Panc1 (cell line): ENCODE data around the gene DLGAP4. TPM values are rescaled to one million over a fixed set of nuclear protein-coding genes. Genes with fewer than 3 reads are reported as not detected.

Source experiments
- ATAC-seq: fragments of 200-7000 bp; cut with Tn5 transposase; 2 replicates; pipeline ENCODE4 v1.9.1; 2020; ENCODE audit warnings: mild to moderate bottlenecking, moderate library complexity
- BruUV-seq: library from RNA; stranded (reverse); fragments of 400-500 nt; replicated peaks from 2 replicates; lab custom pipeline; 2021; lab: Mats Ljungman, UMichigan
- CTCF ChIA-PET: fragments of 300-600 bp; sonication (Branson Sonifier 250); formaldehyde crosslinking; loops from one replicate; lab custom pipeline; 2022; ENCODE audit warnings: antibody characterized with exemption; lab: Charles Lee
- POLR2A ChIA-PET: fragments of 300-600 bp; sonication (Branson Sonifier 250); formaldehyde crosslinking; loops from one replicate; lab custom pipeline; 2022; ENCODE audit warnings: antibody characterized with exemption; lab: Charles Lee
- DNase-seq: peaks from one replicate; pipeline ENCODE4 v3.0.0-alpha.2; 2010; ENCODE audit warnings: low read depth, low spot score
- H3K27ac ChIP-seq: 2 replicates; pipeline ENCODE4 v1.5.1; 2011; ENCODE audit warnings: mild to moderate bottlenecking, low read length, inconsistent platforms
- H3K27me3 ChIP-seq: fragments of 200-500 bp; sonication (Bioruptor generic); 2 replicates; pipeline ENCODE4 v1.6.0; 2014; ENCODE audit warnings: low read length, inconsistent platforms; ENCODE audit not compliant: control insufficient read depth, insufficient read depth
- H3K36me3 ChIP-seq: fragments of 200-500 bp; sonication (Bioruptor generic); 2 replicates; pipeline ENCODE4 v1.5.1; 2014; ENCODE audit warnings: inconsistent platforms, mild to moderate bottlenecking, low read length, moderate library complexity; ENCODE audit not compliant: control insufficient read depth, insufficient read depth
- H3K4me1 ChIP-seq: 2 replicates; pipeline ENCODE4 v1.5.1; 2011; ENCODE audit warnings: inconsistent platforms, mild to moderate bottlenecking, low read length, moderate library complexity; ENCODE audit not compliant: control insufficient read depth, insufficient read depth
- H3K4me3 ChIP-seq, 2 experiments: 2 replicates each; pipeline ENCODE4 v1.5.1; 2011 to 2012; ENCODE audit warnings: low read depth in 2 of 2, low read length in 2 of 2, mild to moderate bottlenecking in 2 of 2, inconsistent platforms in 1 of 2, moderate library complexity in 1 of 2
- H3K9me3 ChIP-seq: fragments of 200-500 bp; sonication (Bioruptor generic); 2 replicates; pipeline ENCODE4 v1.5.1; 2014; ENCODE audit warnings: low read depth, mild to moderate bottlenecking, inconsistent platforms, low read length, moderate library complexity; ENCODE audit not compliant: control insufficient read depth, insufficient read depth
- CTCF ChIP-seq: fragments of 450-650 bp; IDR thresholded peaks from 2 replicates; pipeline ENCODE4 v1.5.1; 2017; ENCODE audit warnings: mild to moderate bottlenecking
- POLR2AphosphoS5 ChIP-seq: IDR thresholded peaks from 2 replicates; pipeline ENCODE4 v1.6.1; 2012; ENCODE audit warnings: mild to moderate bottlenecking, low read depth, low read length, moderate library complexity
- REST ChIP-seq, 2 experiments: IDR thresholded peaks; 2 replicates each; pipeline ENCODE4 v1.6.1; 2011 to 2012; ENCODE audit warnings: low read depth in 2 of 2, control low read depth in 1 of 2, low read length in 1 of 2, mild to moderate bottlenecking in 1 of 2, moderate library complexity in 1 of 2; ENCODE audit not compliant: insufficient read depth in 1 of 2
- SIN3A ChIP-seq: IDR thresholded peaks from 2 replicates; pipeline ENCODE4 v1.6.1; 2012; ENCODE audit warnings: low read depth, mild to moderate bottlenecking, low read length, moderate library complexity, borderline replicate concordance; ENCODE audit not compliant: insufficient read depth
- TCF7L2 ChIP-seq: IDR thresholded peaks from 2 replicates; pipeline ENCODE4 v1.6.1; 2011; ENCODE audit warnings: mild to moderate bottlenecking, low read depth, low read length, inconsistent platforms
- in situ Hi-C: cut with HindIII; loops from 2 replicates; pipeline ENCODE4 v1.10.0; 2016; ENCODE audit warnings: low sequenced_read_pairs, low pct_unique_long_range_greater_than_20kb
- intact Hi-C: fragments of 100-400 bp; cut with micrococcal nuclease; formaldehyde crosslinking; loops from one replicate; pipeline ENCODE4 v1.10.0; 2022; ENCODE audit not compliant: unreplicated experiment
- total RNA-seq: library from RNA; stranded (reverse); gene quantifications from one replicate; pipeline ENCODE4 v1.2.1, GENCODE V29; 2021; ENCODE audit not compliant: unreplicated experiment

The DLGAP4 gene
- total RNA-seq, 1 experiment from 2014 or later, result 52.5 TPM

GRCh38 chr20:36399969-36400545 is 93.9 kb downstream of the DLGAP4 start:
- Histone ChIP-seq H3K36me3 (no peaks in the 10 kb centered on the region), H3K27me3 (peaks cover 4% of the 10 kb centered on the region), H3K4me1 (peaks cover 6% of the 10 kb centered on the region; the same call in 1 of the 2 replicates), H3K4me3 (peak overlapping the region in 1 of 2 experiments; percentile 8; a peak in 1 of 4 replicates), H3K27ac (no peak overlapping the region), H3K9me3 (no peaks in the 10 kb centered on the region)
- ATAC-seq (no peak), DNase-seq (no peak)
- TF ChIP-seq REST (IDR thresholded peaks at IDR 0.05; ENCODE audit: insufficient read depth in 1 of 2, low read depth in 2 of 2, low read length in 1 of 2), result no peak
- TF ChIP-seq POLR2AphosphoS5, result no peak
- TF ChIP-seq SIN3A, result no peak
- no peak for TF ChIP-seq TCF7L2
- no peak for TF ChIP-seq CTCF
- CTCF ChIA-PET, result interaction anchor here (0.5 to 1.6 kb wide), 4 partner anchors 40 to 254 kb away, joined by 3 to 14 read pairs (median 3); no protein-coding TSS in a partner anchor
- in situ Hi-C loops, result no loop called here
- POLR2A ChIA-PET, result interaction anchor here (0.6 kb wide), 1 partner anchor 455 kb away, joined by 3 read pairs; no protein-coding TSS in a partner anchor
- intact Hi-C loops, result no loop called here
- BruUV-seq, result no TSS peak

- TF ChIP-seq POLR2AphosphoS5 (no peak), SIN3A (no peak), REST (IDR thresholded peaks at IDR 0.05; ENCODE audit: insufficient read depth in 1 of 2, low read depth in 2 of 2, low read length in 1 of 2) (no peak), CTCF (no peak), TCF7L2 (no peak)
- Histone ChIP-seq H3K27me3 (peaks cover 4% of the 10 kb centered on the region), H3K4me1 (peaks cover 6% of the 10 kb centered on the region; the same call in 1 of the 2 replicates), H3K36me3 (no peaks in the 10 kb centered on the region), H3K4me3 (no peak overlapping the region), H3K9me3 (no peaks in the 10 kb centered on the region), H3K27ac (no peak overlapping the region)
- ATAC-seq (no peak), DNase-seq (no peak)
- intact Hi-C loops, result no loop called here
- in situ Hi-C loops, result no loop called here
- POLR2A ChIA-PET, result no interaction called here
- CTCF ChIA-PET, result no interaction called here
- BruUV-seq, result no TSS peak
These were observed 95.0 kb downstream of the DLGAP4 start for GRCh38 chr20:36400909-36401735.
